Upper lobe of left lung (tissue), 4 donors: ENCODE results near the gene KLRC1.
"Not testable (repeated sequence)": the region's sequence is repeated elsewhere in the genome, so short reads cannot be mapped to it uniquely, and the experiment has no call there.

ENCODE experiments used
- CTCF ChIP-seq, 6 experiments: fragments of 450-650 bp in 4 of 6; fragments of 200-600 bp in 2 of 6; sonication (generic) in 2 of 6; IDR thresholded peaks; one replicate each; pipeline ENCODE4 v1.5.1; 2016 to 2019; ENCODE audit warnings: antibody characterized with exemption in 6 of 6
- POLR2A ChIP-seq, 4 donors: fragments of 450-650 bp; IDR thresholded peaks; one replicate each; pipeline ENCODE4 v1.5.1; 2016 to 2017; ENCODE audit warnings: antibody characterized with exemption in 4 of 4, mild to moderate bottlenecking in 2 of 4

GRCh38 chr12:10425938-10426337, 27.2 kb downstream of the KLRC1 start:
- TF ChIP-seq CTCF, POLR2A (IDR thresholded peaks at IDR 0.05): not testable (repeated sequence)
